ENCODE results near the gene WBP1. TPM values are rescaled to one million over a fixed set of nuclear protein-coding genes. Genes with fewer than 3 reads are reported as not detected.
A peak's percentile ranks its signal among the peaks of the same experiment; 100 is the strongest.

The WBP1 gene
- total and polyA plus RNA-seq, 2 donors (not counting 3 experiments of a cell fraction or from before 2014, with no cell fraction given): 50.5 to 209 TPM

DNA sequence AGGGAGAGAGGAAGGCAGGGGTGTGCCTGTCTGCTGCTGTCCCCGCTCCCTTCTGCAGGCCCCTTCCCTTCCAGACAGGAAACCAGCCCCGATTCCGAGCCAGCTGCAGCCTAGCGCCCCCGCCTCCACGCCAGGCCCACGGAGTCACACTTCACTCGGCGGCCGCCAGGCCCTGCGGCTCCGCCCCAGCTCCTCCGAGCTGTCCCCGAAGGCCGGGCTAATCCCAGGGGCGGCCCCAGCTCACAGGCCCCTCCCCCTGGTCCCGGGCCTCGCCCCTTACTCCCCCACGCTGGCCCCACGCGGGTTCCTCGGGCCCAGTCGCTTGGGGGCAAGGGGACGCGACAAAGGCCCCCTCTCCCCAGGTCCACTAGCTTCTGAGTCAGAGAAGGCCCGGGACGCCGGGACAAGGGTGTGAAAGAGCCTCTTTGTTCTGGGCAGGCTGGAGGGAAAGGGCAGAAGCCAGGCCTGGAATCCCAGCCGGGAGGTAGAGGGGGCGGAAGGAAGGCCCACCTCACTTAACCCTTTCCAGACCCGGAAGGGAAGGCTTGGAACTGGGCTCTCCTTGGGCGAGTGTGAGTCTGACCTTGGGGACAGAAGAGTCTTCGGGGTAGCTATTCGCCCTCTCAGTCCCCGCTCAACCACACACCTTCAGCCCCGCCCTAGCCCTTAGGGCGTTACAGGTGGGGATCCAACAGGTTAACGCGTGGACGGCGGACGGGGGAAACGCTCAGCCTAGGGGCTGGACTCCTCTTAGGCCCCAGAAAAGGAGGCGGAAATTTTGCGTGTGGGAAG is 17.7 kb upstream of the WBP1 start:
- H3K9ac ChIP-seq (replicated peaks; ENCODE audit: extremely low read depth, insufficient read depth, low read length): peak overlapping the region; percentile 52
- no peaks in the 10 kb centered on the region for H3K79me2 ChIP-seq (ENCODE audit: control insufficient read depth, insufficient read depth, low read length)
- TF ChIP-seq FOS (IDR thresholded peaks at IDR 0.05; ENCODE audit: borderline replicate concordance, insufficient read depth, low read length) (no peak), GATA2 (IDR thresholded peaks at IDR 0.05; ENCODE audit: insufficient read depth, insufficient read length, low read depth, low read length) (no peak), POLR2A (IDR thresholded peaks at IDR 0.05; ENCODE audit: low read depth, low read length) (peak; percentile 58), JUN (IDR thresholded peaks at IDR 0.05; ENCODE audit: borderline replicate concordance, insufficient read depth, insufficient read length, low read depth) (no peak), MYC (IDR thresholded peaks at IDR 0.05; ENCODE audit: low read depth, low read length) (no peak), EZH2 (IDR thresholded peaks at IDR 0.05; ENCODE audit: borderline replicate concordance, low read depth, low read length, severe bottlenecking) (no peak), POLR2AphosphoS5 (IDR thresholded peaks at IDR 0.05; ENCODE audit: insufficient read depth, low read depth, low read length) (peak; percentile 33)
- TF ChIP-seq, protein P1, sequence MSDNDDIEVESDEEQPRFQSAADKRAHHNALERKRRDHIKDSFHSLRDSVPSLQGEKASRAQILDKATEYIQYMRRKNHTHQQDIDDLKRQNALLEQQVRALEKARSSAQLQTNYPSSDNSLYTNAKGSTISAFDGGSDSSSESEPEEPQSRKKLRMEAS (IDR thresholded peaks at IDR 0.05; ENCODE audit: insufficient read depth, insufficient read length): no peak
- TF ChIP-seq, protein P2, sequence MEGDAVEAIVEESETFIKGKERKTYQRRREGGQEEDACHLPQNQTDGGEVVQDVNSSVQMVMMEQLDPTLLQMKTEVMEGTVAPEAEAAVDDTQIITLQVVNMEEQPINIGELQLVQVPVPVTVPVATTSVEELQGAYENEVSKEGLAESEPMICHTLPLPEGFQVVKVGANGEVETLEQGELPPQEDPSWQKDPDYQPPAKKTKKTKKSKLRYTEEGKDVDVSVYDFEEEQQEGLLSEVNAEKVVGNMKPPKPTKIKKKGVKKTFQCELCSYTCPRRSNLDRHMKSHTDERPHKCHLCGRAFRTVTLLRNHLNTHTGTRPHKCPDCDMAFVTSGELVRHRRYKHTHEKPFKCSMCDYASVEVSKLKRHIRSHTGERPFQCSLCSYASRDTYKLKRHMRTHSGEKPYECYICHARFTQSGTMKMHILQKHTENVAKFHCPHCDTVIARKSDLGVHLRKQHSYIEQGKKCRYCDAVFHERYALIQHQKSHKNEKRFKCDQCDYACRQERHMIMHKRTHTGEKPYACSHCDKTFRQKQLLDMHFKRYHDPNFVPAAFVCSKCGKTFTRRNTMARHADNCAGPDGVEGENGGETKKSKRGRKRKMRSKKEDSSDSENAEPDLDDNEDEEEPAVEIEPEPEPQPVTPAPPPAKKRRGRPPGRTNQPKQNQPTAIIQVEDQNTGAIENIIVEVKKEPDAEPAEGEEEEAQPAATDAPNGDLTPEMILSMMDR (IDR thresholded peaks at IDR 0.05; ENCODE audit: extremely low read depth in 1 of 2, insufficient read depth in 1 of 2, low read depth in 1 of 2, low read length in 2 of 2): peak; percentile 5 to 41
- intact Hi-C loops (cut with micrococcal nuclease): loop anchor here (1.0 kb wide), 2 partner anchors 14 to 19 kb away; partner anchors contain the start of genes C2orf81 and WDR54
- H3K9me1 ChIP-seq (replicated peaks; ENCODE audit: control insufficient read depth, extremely low read depth, insufficient read depth, low read length): no peaks in the 10 kb centered on the region
- CTCF ChIA-PET: interaction anchor here (0.9 to 2.3 kb wide), 11 partner anchors 9 to 617 kb away, joined by 3 to 14 read pairs (median 3); partner anchors contain the start of genes INO80B and WBP1
- FAIRE-seq (peak; percentile 94), DNase-seq (ENCODE audit: low read depth, low spot score) (peak; percentile 89)
- H3K9me3 ChIP-seq (replicated peaks; ENCODE audit: control insufficient read depth, insufficient read depth, low read length): no peaks in the 10 kb centered on the region
- no peaks in the 10 kb centered on the region for H3K36me3 ChIP-seq (ENCODE audit: control insufficient read depth in 2 of 2, extremely low read depth in 1 of 2, insufficient read depth in 2 of 2, low read length in 2 of 2)
- POLR2A ChIA-PET: interaction anchor here (0.9 to 1.0 kb wide), 3 partner anchors 14 to 18 kb away, joined by 3 read pairs; partner anchors contain the start of genes INO80B and WBP1
- dilution Hi-C loops (cut with MboI; ENCODE audit: extremely low pct_ligation_motif_present, low sequenced_read_pairs): no loop called here
- H2AFZ ChIP-seq (ENCODE audit: low read depth, low read length): peak overlapping the region; percentile 38
- H3K4me1 ChIP-seq (ENCODE audit: control insufficient read depth, extremely low read depth, insufficient read depth, low read length): peaks cover 27% of the 10 kb centered on the region
- no TSS peak for BruUV-seq (replicated peaks)
- H3K27me3 ChIP-seq (ENCODE audit: control insufficient read depth in 2 of 2, insufficient read depth in 2 of 2, low read length in 2 of 2): peaks cover 18 to 32% of the 10 kb centered on the region in 2 experiments
- peak overlapping the region; percentile 48 for H3K4me2 ChIP-seq (ENCODE audit: insufficient read depth, low read length)
- H4K20me1 ChIP-seq (replicated peaks; ENCODE audit: control insufficient read depth, extremely low read depth, insufficient read depth, low read length): no peaks in the 10 kb centered on the region
- peak overlapping the region in 2 of 3 experiments; percentile 47 to 56 for H3K4me3 ChIP-seq (replicated peaks in 1 of 3; ENCODE audit: insufficient read depth in 1 of 3, low read depth in 1 of 3, low read length in 3 of 3)
- no peak overlapping the region for H3K27ac ChIP-seq (ENCODE audit: insufficient read depth, low read depth, low read length)

Measured in endothelial cell of umbilical vein (primary cell).